Stimulated activated CD4-positive, alpha-beta T cell treated with anti-CD3 and anti-CD28 coated beads, Interleukin-12 subunit alpha, Interleukin-12 subunit beta, amount 100 ng/mL, for 48 hours (primary cell): Measurements from ENCODE around the gene GKAP1.
A peak's percentile ranks its signal among the peaks of the same experiment; 100 is the strongest.
"Not testable (repeated sequence)": the region's sequence is repeated elsewhere in the genome, so short reads cannot be mapped to it uniquely, and the experiment has no call there.

Experiments
- DNase-seq, 3 donors: peaks; one replicate each; pipeline ENCODE4 v3.0.0-alpha.2; 2020; ENCODE audit warnings: low read depth in 2 of 3, low spot score in 1 of 3

GKAP1 gene

DNA sequence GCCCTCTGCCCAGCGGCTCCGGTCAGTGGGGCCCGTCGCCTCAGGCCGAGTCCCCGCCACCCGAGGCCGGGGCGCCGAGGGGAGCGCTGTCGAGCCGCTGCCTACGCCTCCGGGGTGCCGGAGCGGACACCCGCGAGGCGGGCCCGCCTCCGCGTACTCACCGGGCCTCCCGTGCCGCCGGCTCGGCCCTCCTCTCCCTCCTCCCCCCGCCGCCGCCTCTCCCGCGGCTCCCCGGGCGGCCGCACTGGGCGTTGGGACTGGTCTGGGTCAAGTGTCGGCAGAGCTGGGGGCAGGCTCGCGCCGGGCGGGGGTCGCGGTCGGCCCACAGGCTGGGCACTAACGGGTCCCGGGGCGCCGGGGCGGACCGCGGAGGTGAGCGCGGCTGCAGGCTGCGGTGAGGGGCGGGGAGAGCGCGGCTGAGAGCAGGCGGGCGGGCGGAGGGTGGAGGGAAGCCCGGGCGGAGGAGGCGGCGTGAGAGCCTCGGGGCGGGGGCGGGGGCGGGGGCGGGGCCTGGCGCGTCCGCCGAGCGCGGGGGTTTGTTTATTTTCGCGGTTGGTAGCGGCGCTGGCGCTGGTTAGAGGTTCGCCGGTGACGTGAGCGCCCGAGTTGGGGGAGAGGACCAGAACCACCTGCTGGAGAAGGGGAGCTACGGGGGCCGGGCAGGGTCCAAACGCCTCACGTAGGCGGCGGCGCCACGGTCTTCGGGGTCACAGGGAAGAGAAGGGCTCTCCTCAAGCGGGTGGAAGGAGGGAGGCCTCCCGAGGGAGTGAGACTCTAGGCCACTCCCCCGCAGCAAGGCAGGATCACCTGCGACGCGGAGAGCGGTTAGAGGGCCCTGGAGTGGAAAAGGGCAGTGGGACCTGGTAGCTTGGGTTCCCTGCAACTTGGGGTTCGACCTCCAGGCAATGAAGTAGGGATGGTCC, at the start of gene GKAP1:
TSS of gene GKAP1 (minus strand) at position 414 of the 923 bp plus-strand sequence. CDS start 11,252 bp downstream, outside the sequence.
- DNase-seq, result peak; percentile 38 to 62 (median 40)

DNA sequence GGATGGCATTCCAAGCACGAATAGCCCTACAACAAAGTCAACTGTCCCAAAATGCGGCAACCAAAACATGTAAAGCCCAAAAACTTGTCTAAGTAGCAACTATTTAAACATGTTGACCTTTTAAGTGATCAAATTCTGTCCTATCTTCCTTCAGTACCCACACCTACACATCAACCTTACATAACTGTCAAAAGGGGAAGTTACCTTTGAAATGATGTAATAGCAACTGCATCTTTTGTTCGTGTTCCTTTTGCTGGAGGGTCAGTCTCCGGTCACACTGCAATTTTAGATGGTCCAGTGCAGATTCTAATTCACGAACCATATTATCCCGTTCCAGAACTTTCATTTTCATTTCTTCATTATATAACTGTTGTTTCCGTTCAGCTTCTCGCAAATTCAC, 32.3 kb upstream of the GKAP1 start:
- not testable (repeated sequence) for DNase-seq

DNA sequence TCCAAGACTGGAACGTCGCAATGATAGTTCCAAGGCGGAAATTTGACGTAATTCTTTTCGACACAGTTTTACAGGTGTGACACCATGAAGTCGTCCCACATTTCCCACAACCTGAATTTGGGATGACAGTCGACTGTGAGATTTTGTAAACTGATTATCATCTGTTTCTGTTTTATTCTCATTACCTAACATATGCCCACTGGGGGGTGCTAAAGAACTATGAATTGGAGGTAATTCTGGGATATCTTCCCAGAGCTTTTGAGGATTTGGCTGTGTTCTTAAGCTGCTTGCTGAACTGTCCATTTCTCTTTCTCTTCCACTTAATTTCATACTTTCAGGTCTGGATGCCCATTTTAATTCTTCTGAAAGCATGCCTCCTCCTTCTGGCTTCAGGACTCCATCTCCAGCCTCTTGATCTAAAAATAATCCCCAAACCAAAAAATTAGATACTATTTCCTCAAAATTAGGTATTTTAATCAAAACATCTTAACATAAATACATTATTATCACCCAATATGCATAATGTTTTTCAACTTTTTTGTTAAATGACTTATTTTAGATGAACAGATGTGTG, 19.6 kb upstream of the GKAP1 start:
- not testable (repeated sequence) for DNase-seq

DNA sequence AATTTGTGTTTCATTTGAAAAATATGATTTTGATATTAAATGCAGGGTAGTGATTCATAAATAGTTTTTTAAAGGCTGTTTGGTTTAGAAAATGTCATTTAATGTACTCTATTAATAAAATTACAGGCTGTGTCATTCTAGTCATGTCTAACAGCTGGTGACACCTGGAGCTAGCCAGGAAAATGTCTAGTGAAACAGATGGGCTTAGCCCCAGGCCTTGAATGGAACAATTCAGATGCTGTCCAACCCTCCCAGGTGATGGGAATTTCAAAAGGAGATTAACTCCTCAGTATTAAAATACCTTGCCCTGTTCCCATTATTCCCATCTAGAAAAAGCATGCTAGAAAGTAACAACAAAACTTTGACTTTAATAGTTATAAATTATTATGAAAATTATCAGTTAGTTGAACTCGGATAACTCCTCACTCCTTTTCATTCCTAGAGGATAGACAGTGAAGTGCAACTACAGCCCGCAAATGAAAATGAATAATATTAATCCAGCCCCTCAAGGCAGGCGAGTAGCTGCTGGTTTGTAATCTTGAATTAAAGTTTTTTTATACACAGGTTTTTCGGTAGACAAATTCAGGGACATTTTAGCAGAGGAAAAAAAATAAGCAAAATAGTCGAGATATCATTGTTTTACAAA, 13.0 kb upstream of the GKAP1 start:
- not testable (repeated sequence) for DNase-seq

DNA sequence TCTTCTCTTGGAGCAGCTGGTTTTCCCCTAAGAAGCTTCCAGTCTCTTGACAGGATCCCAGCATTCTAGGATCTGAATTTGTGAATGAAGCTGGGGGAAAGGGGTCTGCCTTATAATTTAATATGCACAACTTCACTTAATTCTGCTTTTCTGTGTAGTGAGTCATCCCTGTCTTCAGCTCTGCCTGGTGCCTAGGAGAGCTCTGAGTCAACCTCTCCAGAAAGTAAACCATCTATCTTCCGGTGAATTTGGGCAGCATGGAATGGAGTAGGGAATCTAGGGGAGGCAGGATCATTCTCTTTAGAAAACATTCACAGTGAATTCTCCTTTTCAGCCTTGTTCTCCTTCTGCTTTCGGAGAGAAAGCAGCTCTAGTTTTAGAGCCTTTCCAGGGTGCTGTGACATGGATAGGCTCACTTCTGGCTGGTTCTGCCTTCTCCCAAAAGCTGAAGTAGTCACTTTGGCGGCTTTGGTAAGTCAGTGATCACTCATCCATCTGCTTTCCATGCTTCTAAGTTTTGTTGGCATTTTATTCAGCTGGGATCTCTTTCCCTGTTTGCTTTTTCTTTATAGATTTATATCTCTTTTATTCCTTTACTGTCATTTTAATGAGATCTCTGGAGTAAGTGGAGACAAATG, 7.5 kb upstream of the GKAP1 start:
- not testable (repeated sequence) for DNase-seq

DNA sequence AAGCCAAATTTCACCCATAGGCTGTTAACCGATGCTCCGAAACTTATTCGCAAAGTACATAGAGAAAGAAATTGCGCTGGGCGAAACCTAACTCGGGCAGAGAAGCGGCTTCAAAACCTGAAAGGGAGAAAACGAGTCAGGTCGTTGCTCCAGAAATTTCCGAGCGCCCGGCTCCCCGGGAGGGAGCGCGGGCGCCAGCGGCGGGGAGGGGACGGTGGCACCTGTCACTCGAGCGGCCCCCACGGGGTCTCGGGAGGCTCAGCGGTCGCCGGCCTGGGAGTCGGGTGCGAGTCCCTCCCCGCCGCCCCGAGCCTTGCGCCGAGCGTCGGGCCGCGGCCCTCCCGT, 586 bp downstream of the GKAP1 start:
- DNase-seq, result peak in 2 of 3 donors; percentile 8 to 15

DNA sequence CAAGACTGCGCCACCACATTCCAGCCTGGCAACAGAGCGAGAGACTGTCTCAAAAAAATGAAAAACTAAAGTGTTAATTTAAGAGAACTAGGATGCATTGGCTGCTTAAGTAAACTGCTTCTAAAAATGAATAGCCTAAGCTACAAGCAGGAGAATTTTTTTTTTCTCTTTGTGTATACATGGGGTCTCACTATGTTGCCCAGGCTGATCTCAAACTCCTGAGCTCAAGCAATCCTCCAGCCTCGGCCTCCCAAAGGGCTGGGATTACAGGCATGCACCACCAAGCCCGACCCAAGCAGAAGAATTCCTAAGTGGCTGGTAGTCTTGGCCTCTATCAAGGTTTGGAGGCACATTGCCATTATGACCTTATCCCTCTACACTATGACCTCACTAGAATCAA, 2.4 kb downstream of the GKAP1 start:
- DNase-seq, result not testable (repeated sequence)

DNA sequence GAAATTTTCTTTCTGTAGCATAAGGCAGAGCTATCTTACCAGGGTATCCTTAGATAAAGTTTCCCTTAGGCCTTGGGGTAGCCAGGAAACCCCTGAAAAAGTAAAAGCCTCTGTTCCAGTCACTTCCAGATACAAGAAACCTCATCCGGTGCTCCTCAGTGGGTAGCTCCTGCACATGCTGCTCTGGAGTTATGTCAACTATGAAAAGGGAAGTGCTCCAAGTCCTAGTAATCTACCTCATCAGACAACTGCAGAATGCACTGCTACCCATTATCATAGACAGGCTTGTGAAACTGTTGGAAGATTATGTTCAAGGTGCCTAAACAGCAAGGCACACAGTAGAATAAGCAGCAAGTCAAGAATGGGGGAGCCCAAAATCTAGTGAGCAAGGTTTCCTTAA, 8.4 kb downstream of the GKAP1 start:
- DNase-seq, result not testable (repeated sequence)

DNA sequence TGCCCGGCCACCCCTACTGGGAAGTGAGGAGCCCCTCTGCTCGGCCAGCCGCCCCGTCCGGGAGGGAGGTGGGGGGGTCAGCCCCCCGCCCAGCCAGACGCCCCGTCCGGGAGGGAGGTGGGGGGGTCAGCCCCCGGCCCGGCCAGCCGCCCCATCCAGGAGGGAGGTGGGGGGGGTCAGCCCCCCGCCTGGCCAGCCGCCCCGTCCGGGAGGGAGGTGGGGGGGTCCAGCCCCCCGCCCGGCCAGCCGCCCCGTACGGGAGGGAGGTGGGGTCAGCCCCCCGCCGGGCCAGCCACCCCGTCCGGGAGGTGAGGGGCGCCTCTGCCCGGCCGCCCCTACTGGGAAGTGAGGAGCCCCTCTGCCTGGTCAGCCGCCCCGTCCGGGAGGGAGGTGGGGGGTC, 13.1 kb downstream of the GKAP1 start:
- DNase-seq, result not testable (repeated sequence)

DNA sequence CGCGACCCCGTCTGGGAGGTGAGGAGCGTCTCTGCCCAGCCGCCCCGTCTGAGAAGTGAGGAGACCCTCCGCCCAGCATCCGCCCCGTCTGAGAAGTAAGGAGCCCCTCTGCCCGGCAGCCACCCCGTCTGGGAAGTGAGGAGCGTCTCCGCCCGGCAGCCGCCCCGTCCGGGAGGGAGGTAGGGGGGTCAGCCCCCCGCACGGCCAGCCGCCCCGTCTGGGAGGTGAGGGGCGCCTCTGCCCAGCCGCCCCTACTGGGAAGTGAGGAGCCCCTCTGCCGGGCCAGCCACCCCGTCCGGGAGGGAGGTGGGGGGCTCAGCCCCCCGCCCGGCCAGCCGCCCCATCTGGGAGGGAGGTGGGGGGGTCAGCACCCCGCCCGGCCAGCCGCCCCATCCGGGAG, 13.6 kb downstream of the GKAP1 start:
- DNase-seq, result not testable (repeated sequence)

DNA sequence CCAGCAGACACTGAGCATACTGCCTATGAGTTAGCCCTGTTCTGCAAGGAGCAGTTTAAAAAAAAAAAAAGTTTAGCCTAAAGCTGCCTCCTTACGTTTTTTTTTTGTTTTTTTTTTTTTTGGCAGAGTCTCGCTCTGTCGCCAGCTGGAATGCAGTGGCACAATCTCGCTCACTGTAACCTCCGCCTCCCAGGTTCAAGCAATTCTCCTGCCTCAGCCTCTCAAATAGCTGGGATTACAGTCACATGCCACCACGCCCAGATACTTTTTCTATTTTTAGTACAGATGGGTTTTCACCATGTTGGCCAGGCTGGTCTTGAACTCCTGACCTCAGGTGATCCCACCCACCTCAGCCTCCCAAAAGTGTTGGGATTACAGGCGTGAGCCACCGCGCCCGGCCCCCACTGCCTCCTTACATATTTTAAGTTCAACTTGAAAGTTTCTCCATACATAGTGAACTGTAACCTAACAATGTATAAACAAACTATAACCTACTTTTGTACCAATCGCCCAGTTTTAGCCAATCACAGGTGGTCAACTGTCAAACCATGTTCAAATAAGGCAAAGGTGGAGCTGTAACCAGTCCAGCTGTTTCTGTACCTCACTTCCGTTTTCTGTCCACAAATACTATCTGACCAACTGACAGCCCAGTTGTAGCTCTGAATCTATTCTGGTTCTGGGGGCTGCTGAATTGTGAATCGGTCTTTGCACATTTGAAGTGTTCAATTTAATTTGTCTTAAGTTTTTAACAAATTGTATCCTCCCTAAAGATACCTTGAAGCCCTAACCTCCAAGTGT, 17.1 kb downstream of the GKAP1 start:
- no peak for DNase-seq

DNA sequence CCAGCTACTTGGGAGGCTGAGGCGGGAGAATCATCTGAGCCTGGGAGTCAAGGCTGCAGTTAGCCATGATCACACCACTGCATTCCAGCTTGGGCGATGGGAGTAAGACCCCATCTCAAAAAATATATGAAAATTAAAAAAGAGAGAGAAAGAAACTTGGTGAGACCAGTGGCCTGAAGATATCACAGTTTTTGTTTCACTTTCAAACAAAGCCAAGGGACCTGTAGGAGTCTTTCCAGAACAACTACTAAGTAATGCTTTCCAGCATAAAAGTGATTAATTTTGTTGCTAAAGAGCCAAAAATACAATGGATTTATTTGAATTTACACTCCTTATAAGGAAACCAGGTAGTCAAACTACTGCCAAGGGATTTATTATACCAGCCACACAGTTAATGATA, 23.5 kb downstream of the GKAP1 start:
- no peak for DNase-seq

DNA sequence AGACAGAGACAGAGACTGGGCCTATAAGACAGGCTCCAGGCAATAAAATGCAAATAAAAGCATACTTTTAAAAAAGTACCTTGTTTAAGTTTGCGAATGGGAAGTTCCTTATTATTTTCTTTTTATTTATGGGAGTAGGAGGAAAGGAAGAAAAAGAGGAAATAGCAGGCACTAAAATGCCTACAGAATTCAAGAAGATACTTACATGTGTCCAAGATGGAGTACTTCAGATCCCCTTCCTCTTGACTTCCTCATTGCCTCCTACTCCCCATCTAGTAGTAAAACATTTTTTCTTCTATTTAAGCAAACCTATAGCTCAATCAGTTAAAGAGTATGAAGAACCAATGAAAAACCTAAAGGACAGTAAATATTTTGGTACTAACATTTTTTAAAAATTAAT, 24.8 kb downstream of the GKAP1 start:
- no peak for DNase-seq

DNA sequence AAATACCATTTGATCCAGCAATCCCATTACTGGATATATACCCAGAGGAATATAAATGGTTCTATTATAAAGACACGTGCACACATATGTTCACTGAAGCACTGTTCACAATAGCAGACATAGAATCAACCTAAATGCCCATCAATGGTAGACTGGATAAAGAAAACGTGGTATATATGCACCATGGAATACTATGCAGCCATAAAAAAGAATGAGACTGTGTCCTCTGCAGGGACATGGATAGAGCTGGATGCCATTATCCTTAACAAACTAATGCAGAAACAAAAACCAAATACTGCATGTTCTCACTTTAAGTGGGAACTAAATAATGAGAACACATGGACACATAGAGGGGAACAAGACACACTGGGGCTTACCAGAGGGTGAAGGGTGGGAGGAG, 39.4 kb downstream of the GKAP1 start:
- no peak for DNase-seq

DNA sequence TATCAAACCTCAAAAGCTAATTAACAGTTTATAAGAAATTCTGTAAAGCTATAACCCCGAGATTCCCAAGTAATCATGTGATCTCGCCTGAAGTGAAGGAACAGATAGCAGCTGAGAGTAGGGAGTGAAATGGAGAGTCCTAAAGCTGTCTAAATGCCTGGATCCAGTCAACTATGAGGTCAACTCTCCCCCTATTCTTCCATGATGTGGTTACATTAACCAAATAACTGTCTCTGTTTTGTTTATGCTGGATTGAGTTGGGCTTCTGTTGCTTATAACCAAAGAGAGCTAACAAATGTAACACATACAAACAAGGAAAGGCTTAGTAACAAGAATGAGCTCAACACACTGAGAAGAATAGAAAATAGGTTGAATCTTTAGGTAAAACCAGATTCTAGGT, 41.6 kb downstream of the GKAP1 start:
- no peak for DNase-seq

DNA sequence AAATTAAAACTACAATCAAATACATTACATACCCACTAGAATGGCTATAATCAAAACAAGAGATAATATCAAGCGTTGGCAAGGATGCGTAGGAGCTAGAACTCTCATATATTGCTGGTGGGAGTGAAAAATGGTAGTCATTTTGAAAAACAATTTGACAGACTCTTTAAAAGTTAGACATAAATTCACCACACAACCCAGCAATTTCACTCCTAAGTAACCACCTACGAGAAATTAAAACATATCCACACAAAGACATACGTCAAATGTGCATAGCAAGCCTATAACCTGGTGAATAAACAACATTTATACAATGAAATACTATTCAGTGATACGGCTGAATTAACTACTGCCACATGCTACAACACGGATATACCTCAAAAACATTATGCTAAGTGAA, 44.7 kb downstream of the GKAP1 start:
- no peak for DNase-seq

DNA sequence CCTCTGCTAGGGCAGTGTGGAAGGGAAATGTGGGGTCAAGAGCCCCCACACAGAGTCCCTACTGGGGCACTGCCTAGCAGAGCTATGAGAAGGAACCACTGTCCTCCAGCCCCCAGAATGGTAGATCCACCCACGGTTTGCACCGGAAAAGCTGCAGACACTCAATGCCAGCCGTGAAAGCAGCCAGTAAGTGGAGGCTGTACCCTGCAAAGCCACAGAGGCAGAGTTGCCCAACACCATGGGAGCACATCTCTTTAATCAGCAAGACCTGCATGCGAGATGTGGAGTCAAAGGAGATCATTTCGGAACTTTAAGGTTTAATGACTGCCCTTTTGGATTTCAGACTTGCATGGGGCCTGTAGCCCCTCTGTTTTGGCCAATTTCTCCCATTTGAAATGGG, 52.2 kb downstream of the GKAP1 start:
- no peak for DNase-seq

DNA sequence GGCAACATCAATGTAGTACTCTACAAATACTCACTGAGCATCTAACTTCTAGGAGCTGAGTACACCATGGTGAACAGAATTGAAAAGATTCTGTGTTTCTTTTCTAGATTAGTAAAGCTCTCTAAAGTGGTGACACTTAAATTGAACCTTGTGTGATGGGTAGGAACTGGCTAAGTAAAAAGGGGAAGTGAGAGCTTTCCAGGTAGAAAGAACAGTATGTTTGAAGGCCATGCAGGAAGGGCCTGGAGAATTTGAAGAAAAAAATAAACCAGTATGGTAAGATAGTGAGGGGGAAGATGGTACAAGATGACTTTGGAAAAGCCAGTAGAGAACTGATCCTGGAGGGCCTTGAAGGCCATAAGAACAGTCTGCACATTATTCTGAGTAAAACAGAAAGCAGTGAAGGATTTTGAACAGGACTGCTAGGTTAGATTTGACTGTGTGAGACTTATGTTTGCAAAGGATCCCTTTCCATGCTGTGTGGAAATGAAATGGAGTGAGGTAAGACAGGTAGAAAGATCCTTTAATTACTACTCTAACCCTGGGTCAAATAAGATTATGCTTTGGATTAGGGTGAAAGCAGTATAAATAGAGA, 63.1 kb downstream of the GKAP1 start:
- DNase-seq, result no peak

DNA sequence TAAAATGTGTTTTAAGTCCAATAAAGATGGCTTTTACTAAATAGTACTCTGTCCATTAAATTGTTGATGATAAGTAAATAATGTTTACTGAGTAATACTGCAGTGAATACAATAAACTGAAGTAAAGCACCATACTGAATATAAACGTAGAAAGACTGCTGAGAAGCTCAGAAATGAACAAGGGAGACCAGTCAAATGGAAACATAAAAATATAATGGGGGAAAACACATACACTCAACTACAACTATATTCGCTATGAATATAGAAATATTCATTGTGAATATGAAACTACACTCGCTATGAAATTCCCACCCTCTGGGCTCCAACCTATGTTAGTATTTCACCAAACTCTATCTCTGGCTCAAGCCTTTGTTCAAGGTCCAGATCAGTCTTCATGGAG, 67.9 kb downstream of the GKAP1 start:
- no peak for DNase-seq

DNA sequence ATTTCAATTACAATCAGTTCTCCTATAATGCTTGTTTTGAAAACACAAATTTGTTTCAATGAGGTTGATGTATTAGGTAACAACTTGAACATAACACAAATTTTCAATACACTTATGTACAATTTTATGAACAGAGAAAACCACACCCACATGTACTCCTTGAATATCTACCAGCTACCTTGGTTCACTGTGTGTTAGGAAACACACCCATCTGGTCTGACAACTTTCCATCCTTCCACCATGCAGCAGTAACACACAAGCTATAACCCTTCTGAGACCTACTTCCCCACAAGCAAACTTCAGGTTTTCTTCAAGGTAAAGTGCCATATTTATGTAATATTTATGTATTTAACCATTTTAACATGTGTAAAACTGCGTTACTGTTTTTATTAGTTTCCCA, 73.4 kb downstream of the GKAP1 start:
- DNase-seq, result no peak
